Measurements from ENCODE around the gene MGAT5. TPM values are rescaled to one million over a fixed set of nuclear protein-coding genes. Genes with fewer than 3 reads are reported as not detected.

Gene MGAT5
- total RNA-seq, 1 donor from 2014 or later = 32.5 TPM

- Histone ChIP-seq H3K27me3 (ENCODE audit: control insufficient read depth, insufficient read depth, low read length) (no peaks in the 10 kb centered on the region), H3K36me3 (ENCODE audit: control insufficient read depth, insufficient read depth, low read length) (no peaks in the 10 kb centered on the region), H3K4me3 (ENCODE audit: low read depth, low read length) (no peak overlapping the region)
- no peak for DNase-seq (ENCODE audit: low read depth)
- TF ChIP-seq CTCF (IDR thresholded peaks at IDR 0.05; ENCODE audit: insufficient read depth, low read length, poor library complexity, severe bottlenecking) = no peak
These were observed 6.1 kb downstream of the MGAT5 start for GRCh38 chr2:134259994-134260393.

GRCh38 chr2:134260713-134261112 is 6.8 kb downstream of the MGAT5 start:
- no peak for DNase-seq (ENCODE audit: low read depth)
- no peaks in the 10 kb centered on the region for H3K27me3 ChIP-seq (ENCODE audit: control insufficient read depth, insufficient read depth, low read length)
- no peak overlapping the region for H3K4me3 ChIP-seq (ENCODE audit: low read depth, low read length)
- TF ChIP-seq CTCF (IDR thresholded peaks at IDR 0.05; ENCODE audit: insufficient read depth, low read length, poor library complexity, severe bottlenecking) = no peak
- no peaks in the 10 kb centered on the region for H3K36me3 ChIP-seq (ENCODE audit: control insufficient read depth, insufficient read depth, low read length)

- H3K4me3 ChIP-seq (ENCODE audit: low read depth, low read length) = no peak overlapping the region
- no peak for DNase-seq (ENCODE audit: low read depth)
- no peaks in the 10 kb centered on the region for H3K36me3 ChIP-seq (ENCODE audit: control insufficient read depth, insufficient read depth, low read length)
- TF ChIP-seq CTCF (IDR thresholded peaks at IDR 0.05; ENCODE audit: insufficient read depth, low read length, poor library complexity, severe bottlenecking) = no peak
- no peaks in the 10 kb centered on the region for H3K27me3 ChIP-seq (ENCODE audit: control insufficient read depth, insufficient read depth, low read length)
These were observed 7.7 kb downstream of the MGAT5 start for GRCh38 chr2:134261398-134262131.

GRCh38 chr2:134262684-134263083 is 8.8 kb downstream of the MGAT5 start:
- TF ChIP-seq CTCF (IDR thresholded peaks at IDR 0.05; ENCODE audit: insufficient read depth, low read length, poor library complexity, severe bottlenecking) = no peak
- Histone ChIP-seq H3K36me3 (ENCODE audit: control insufficient read depth, insufficient read depth, low read length) (no peaks in the 10 kb centered on the region), H3K27me3 (ENCODE audit: control insufficient read depth, insufficient read depth, low read length) (no peaks in the 10 kb centered on the region), H3K4me3 (ENCODE audit: low read depth, low read length) (no peak overlapping the region)
- DNase-seq (ENCODE audit: low read depth) = no peak

GRCh38 chr2:134268265-134268664 is 14.4 kb downstream of the MGAT5 start:
- Histone ChIP-seq H3K27me3 (ENCODE audit: control insufficient read depth, insufficient read depth, low read length) (no peaks in the 10 kb centered on the region), H3K36me3 (ENCODE audit: control insufficient read depth, insufficient read depth, low read length) (no peaks in the 10 kb centered on the region), H3K4me3 (ENCODE audit: low read depth, low read length) (no peak overlapping the region)
- TF ChIP-seq CTCF (IDR thresholded peaks at IDR 0.05; ENCODE audit: insufficient read depth, low read length, poor library complexity, severe bottlenecking) = no peak
- no peak for DNase-seq (ENCODE audit: low read depth)

- no peak for TF ChIP-seq CTCF (IDR thresholded peaks at IDR 0.05; ENCODE audit: insufficient read depth, low read length, poor library complexity, severe bottlenecking)
- H3K36me3 ChIP-seq (ENCODE audit: control insufficient read depth, insufficient read depth, low read length) = no peaks in the 10 kb centered on the region
- H3K4me3 ChIP-seq (ENCODE audit: low read depth, low read length) = no peak overlapping the region
- DNase-seq (ENCODE audit: low read depth) = no peak
- no peaks in the 10 kb centered on the region for H3K27me3 ChIP-seq (ENCODE audit: control insufficient read depth, insufficient read depth, low read length)
These were observed 15.4 kb downstream of the MGAT5 start for GRCh38 chr2:134269230-134269629.

Data from kidney epithelial cell (primary cell).